ENCODE measurements around the gene PLAAT4. TPM values are rescaled to one million over a fixed set of nuclear protein-coding genes. Genes with fewer than 3 reads are reported as not detected.

Gene PLAAT4
- total and polyA plus RNA-seq, 2 of the 8 experiments (the other 6 are each of a cell fraction or from before 2014, with no cell fraction given) = 2.8 to 4.1 TPM

DNA sequence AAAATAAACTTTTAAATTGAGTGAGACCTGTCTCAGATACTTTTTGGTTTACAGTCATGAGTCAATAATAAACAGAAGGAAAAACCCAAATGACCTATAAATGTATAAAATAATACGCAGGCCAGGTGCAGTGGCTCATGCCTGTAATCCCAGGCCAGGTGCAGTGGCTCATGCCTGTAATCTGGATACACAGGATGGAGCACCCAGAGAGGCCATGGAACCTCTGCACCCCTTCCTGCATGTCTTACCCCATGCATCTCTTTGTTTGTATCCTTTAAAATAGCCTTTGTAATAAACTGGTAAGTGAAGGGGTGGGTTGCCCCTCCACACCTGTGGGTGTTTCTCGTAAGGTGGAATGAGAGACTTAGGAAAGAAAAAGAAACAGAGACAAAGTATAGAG is 8.9 kb upstream of the PLAAT4 start:
- Histone ChIP-seq H3K27ac (ENCODE audit: low read depth, low read length) (peak overlapping the region; percentile 9; the same call in 1 of the 2 replicates), H3K4ac (replicated peaks; ENCODE audit: insufficient read length, low read depth, low read length) (peak overlapping the region; percentile 96)
- WGBS, 2 experiments (ENCODE audit: extremely low coverage in 1 of 2, insufficient coverage in 1 of 2, insufficient read length in 1 of 2, insufficient replicate concordance in 2 of 2, low coverage in 1 of 2, low lambda C conversion rate in 2 of 2, missing lambda C conversion rate in 1 of 2) = 71% methylated on average over 2 of the region's 2 CpGs; no CpG with 5 or more reads in 1 of the 2 experiments
- TF ChIP-seq RNF2 (IDR thresholded peaks at IDR 0.05; ENCODE audit: borderline replicate concordance, low read depth, low read length, missing control alignments, poor library complexity, severe bottlenecking) = no peak
- TF ChIP-seq TAF7 (optimal IDR thresholded peaks at IDR 0.05; ENCODE audit: borderline replicate concordance, low read depth, low read length) = no peak
- TF ChIP-seq SIX5 (IDR thresholded peaks at IDR 0.05; ENCODE audit: low read depth, low read length) = no peak
- TF ChIP-seq JUN (IDR thresholded peaks at IDR 0.05; ENCODE audit: low read depth, low read length) = no peak
- no peak for TF ChIP-seq SRF (IDR thresholded peaks at IDR 0.05; ENCODE audit: low read depth, low read length)
- TF ChIP-seq EZH2 (IDR thresholded peaks at IDR 0.05; ENCODE audit: low read depth, low read length, severe bottlenecking) = no peak
- TF ChIP-seq ASH2L (IDR thresholded peaks at IDR 0.05; ENCODE audit: low read length) = no peak
- TF ChIP-seq SIN3A (conservative IDR thresholded peaks at IDR 0.05 in 1 of 2, IDR thresholded peaks at IDR 0.05 in 1 of 2; ENCODE audit: low read depth in 1 of 2, low read length in 2 of 2) = no peak
- TF ChIP-seq NANOG (IDR thresholded peaks at IDR 0.05; ENCODE audit: insufficient read depth, low read depth, low read length, poor library complexity, severe bottlenecking) = no peak
- no peak for TF ChIP-seq RFX5 (IDR thresholded peaks at IDR 0.05; ENCODE audit: borderline replicate concordance, low read depth, low read length)
- no peak for TF ChIP-seq RAD21 (IDR thresholded peaks at IDR 0.05 in 1 of 2, conservative IDR thresholded peaks at IDR 0.05 in 1 of 2; ENCODE audit: low read depth in 2 of 2, low read length in 2 of 2)

More for the DNA sequence above, 8.9 kb upstream of the PLAAT4 start:
- H3K56ac ChIP-seq (replicated peaks; ENCODE audit: insufficient read length, low read depth, low read length) = peak overlapping the region; percentile 59
- H4K20me1 ChIP-seq (replicated peaks in 1 of 2; ENCODE audit: control insufficient read depth in 1 of 2, insufficient read depth in 2 of 2, low read length in 2 of 2) = no peaks in the 10 kb centered on the region
- ChIA-PET POLR2A (ENCODE audit: partially characterized antibody) (interaction anchor here (0.6 to 1.0 kb wide), 4 partner anchors 18 to 672 kb away, joined by 3 to 5 read pairs (median 4); no protein-coding TSS in a partner anchor), CTCF (ENCODE audit: partially characterized antibody) (interaction anchor here (0.7 kb wide), 2 partner anchors 17 to 125 kb away, joined by 3 read pairs; no protein-coding TSS in a partner anchor)
- H2BK12ac ChIP-seq (ENCODE audit: low read depth, low read length) = peak overlapping the region; percentile 82
- no peak overlapping the region for H3K23ac ChIP-seq (ENCODE audit: insufficient read length)
- FAIRE-seq = no peak
- H2AFZ ChIP-seq (ENCODE audit: low read length) = no peak overlapping the region
- no peak overlapping the region for H4K8ac ChIP-seq (ENCODE audit: extremely low read depth, insufficient read depth, low read length)
- H3K79me1 ChIP-seq (ENCODE audit: low read depth, low read length) = no peaks in the 10 kb centered on the region
- DNase-seq (ENCODE audit: low read depth in 1 of 2, low spot score in 2 of 2) = no peak
- peak overlapping the region; percentile 98 for H4K5ac ChIP-seq (ENCODE audit: insufficient read length, low read depth, low read length)
- H2BK20ac ChIP-seq (ENCODE audit: low read length) = peak overlapping the region; percentile 95; the same call in 1 of the 2 replicates
- H2BK120ac ChIP-seq (replicated peaks; ENCODE audit: low read depth, low read length) = peak overlapping the region; percentile 99
- H2AK5ac ChIP-seq (ENCODE audit: low read depth, low read length) = no peak overlapping the region
- no peaks in the 10 kb centered on the region for H3K27me3 ChIP-seq (replicated peaks in 1 of 4; ENCODE audit: control insufficient read depth in 3 of 4, extremely low read depth in 1 of 4, insufficient read depth in 3 of 4, low read length in 3 of 4)
- peak overlapping the region in 1 of 4 experiments; percentile 19; a peak in 1 of 8 replicates for H3K4me3 ChIP-seq (ENCODE audit: extremely low read depth in 1 of 4, insufficient read depth in 2 of 4, low read depth in 3 of 4, low read length in 4 of 4)
- H3K79me2 ChIP-seq (ENCODE audit: control insufficient read depth in 1 of 2, insufficient read depth in 2 of 2, low read length in 2 of 2) = no peaks in the 10 kb centered on the region
- H3K14ac ChIP-seq (ENCODE audit: insufficient read length) = peak overlapping the region; percentile 94
- H3K4me1 ChIP-seq (replicated peaks in 1 of 4; ENCODE audit: control insufficient read depth in 3 of 4, insufficient read depth in 4 of 4, low read length in 3 of 4) = peaks cover 13 to 24% (median 23%) of the 10 kb centered on the region in 4 experiments; a peak in 6 of 7 replicates
- H2BK15ac ChIP-seq (ENCODE audit: low read length) = no peak overlapping the region
- H3K23me2 ChIP-seq (ENCODE audit: low read depth, low read length) = no peaks in the 10 kb centered on the region; the same call in 1 of the 2 replicates
- H4K91ac ChIP-seq (replicated peaks; ENCODE audit: insufficient read length, low read length) = peak overlapping the region; percentile 99
- peak overlapping the region; percentile 96 for H2BK5ac ChIP-seq (ENCODE audit: low read depth, low read length)
- H3K4me2 ChIP-seq (ENCODE audit: insufficient read depth in 1 of 2, low read depth in 2 of 2, low read length in 2 of 2) = peak overlapping the region in 1 of 2 experiments; percentile 50; a peak in 2 of 4 replicates
- peak overlapping the region; percentile 96 for H3K18ac ChIP-seq (ENCODE audit: extremely low read depth, low read length)
- H3K9ac ChIP-seq (replicated peaks in 1 of 4; ENCODE audit: extremely low read depth in 1 of 4, low read depth in 3 of 4, low read length in 3 of 4) = no peak overlapping the region; a peak in 1 of 7 replicates
- no peaks in the 10 kb centered on the region for H3K36me3 ChIP-seq (ENCODE audit: control insufficient read depth in 2 of 4, insufficient read depth in 4 of 4, low read length in 3 of 4)
- H3K9me3 ChIP-seq (ENCODE audit: insufficient read depth in 2 of 2, low read depth in 1 of 2, low read length in 1 of 2) = no peaks in the 10 kb centered on the region; a peak in 1 of 4 replicates

All from H1 (cell line).